ENCODE measurements around the gene BSPRY.
A peak's percentile ranks its signal among the peaks of the same experiment; 100 is the strongest.
"Not testable (repeated sequence)": the region's sequence is repeated elsewhere in the genome, so short reads cannot be mapped to it uniquely, and the experiment has no call there.

The BSPRY gene

DNA sequence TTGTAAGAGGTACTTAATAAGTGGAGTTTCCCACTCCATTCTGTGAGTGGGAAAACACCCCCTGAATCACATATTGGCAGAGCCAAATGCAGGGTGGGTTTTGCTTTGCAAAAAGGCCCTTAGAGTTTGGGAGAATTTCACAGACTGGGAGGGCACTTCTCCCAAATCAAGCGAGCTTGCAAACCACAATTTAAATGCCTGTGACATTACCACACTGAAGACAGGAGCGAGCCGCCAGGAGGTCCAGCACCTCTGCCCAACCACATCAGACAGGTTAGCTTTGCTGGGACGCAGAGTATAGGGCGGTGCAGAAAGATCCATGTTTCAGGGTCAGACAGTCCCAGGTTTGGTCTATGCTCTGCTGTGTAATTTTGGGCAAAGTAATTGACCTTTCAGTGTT, 49.5 kb downstream of the BSPRY start:
- no peak for DNase-seq

DNA sequence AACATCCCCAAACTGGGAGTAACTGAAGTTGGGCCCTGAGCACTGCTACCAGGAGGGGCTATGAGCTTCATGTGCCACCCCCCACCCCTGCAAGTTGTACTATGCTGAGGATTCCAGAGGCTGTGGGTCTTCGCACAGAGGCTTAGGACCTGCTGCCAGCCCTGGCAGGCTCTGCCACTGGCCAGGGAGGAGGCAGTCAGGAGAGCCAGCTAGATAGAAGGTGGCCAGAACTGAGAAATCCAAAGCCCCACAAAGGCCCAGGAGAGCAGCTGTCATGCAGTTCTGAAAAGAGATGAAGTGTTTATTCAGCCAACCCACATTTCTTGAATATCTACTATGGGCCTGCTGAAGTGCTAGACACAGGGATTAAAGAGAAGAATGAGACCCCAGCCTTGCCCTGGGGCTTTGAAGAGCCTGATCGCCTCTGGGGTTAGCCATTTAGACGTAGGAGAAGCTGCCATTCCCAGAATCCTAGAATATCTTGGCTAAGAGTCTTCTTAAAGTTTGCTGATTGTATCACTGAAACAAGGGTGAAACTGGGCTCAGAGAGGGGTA, 50.4 kb downstream of the BSPRY start:
- DNase-seq, result no peak

DNA sequence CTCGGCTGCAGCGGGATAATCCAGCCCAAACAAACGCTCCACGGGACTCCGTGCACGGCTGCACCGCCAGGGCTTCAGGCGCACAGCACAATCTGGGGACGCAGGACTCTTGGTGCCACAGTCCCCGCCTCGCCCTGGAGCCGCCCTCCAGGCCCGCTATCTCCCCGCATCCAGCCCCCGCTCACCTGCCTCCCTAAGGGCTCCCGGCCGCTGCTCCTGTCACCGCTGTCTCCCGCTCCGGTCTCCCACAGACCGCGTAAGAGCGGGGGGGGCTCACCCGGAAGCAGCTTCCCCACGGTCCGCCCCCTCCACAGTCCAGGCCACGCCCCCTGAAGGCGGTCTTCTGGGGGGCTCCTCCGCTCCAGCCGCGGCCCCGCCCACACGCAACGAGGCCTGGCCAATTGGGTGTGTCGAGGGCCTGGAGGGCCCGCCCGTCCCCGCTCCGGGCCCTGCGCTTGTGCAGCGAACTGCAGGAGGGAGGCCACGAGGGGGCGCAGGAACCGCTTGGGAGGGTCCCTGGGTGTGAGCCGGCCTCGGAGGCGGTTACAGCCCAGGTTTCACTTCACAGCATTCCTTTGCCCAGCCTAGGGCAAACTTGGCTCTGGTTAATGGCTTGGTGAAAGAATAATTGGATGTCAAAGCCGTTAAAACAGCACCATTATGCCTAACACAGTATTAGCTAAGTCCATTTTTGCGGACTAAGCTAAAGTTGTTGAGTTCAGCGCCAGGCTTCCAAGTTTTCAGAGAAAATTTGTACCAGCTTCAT, 51.9 kb downstream of the BSPRY start, which contains the start of gene ALAD:
TSS of gene ALAD (minus strand) at position 258 of the 766 bp plus-strand sequence. CDS start 7,725 bp downstream, outside the sequence.
- peak; percentile 96 to 98 for DNase-seq

DNA sequence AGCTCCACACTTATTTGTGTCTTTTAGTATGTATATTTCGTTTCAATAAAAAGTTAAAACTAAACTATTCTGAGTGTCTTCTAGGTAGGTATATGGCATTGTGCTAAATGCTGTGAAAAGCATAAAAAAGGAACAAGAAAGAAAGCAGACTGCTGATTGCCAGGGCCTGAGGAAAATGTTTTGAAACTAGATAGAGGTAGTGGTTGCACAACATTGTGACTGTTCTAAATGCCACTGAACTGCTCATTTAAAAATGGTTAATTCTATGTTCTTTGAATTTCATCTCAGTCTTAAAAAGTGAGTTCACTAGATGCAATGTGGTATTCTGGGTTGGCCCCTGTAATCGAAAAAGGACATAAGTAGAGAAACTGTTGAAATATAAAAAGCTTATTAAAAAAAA, 54.3 kb downstream of the BSPRY start:
- DNase-seq, result no peak

DNA sequence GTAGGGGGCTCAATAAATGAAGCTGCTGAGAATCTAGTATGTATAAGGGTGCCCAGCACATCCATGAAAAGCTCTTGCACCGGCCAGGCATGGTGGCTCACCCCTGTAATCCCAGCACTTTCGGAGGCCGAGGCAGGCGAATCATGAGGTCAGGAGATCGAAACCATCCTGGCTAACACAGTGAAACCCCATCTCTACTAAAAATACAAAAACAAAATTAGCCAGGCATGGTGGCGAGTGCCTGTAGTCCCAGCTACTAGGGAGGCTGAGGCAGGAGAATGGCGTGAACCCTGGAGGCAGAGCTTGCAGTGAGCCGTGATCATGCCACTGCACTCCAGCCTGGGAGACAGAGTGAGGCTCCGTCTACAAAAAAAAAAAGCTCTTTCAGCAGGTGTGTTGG, 57.0 kb downstream of the BSPRY start:
- DNase-seq, result not testable (repeated sequence)

DNA sequence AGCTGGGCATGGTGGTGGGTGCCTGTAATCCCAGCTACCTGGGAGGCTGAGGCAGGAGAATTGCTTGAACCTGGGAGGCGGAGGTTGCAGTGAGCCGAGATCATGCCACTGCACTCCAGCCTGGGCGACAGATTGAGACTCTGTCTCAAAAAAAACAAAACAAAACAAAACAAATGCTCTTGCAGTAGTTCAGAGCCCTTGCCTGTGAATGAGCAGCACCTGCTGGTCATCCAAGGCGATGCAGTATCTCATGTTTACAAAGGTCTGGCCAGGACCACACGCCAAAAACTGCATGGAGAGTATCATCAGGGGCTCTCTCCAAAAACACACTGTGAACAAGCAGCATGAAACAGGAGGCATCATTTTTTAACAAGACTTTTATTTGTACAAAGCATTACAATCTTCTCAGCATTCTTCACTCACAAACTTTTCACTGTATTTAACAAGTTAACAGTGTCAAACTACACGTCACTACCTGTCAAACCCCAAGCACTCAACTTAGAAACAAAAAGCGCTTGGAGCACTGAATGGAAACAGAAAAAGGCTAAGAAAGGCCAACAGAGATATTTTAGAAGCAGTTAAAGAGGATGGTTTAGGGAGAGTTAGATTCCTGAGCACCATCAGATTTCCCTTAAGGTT, 57.7 kb downstream of the BSPRY start:
- peak; percentile 48 to 76 for DNase-seq

DNA sequence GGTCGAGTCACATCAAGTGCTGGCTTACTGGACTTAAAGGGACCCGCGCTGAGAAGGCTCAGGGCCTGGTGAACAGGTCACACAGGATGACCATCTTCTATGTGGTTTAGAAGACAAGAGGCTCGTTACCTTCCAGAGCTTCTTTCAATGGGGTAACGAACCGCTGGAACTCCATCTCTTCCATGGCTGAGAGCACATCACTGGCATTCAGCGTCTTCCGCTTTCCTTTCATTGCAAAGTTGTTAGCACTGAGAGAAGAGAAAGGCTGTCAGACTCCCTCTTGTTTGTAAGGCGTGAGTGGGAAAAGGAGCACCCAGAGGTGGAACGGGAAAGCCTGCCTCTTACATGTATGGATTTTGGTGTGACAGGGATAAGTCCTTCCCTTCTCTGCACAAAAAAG, 60.1 kb downstream of the BSPRY start:
- DNase-seq, result no peak

DNA sequence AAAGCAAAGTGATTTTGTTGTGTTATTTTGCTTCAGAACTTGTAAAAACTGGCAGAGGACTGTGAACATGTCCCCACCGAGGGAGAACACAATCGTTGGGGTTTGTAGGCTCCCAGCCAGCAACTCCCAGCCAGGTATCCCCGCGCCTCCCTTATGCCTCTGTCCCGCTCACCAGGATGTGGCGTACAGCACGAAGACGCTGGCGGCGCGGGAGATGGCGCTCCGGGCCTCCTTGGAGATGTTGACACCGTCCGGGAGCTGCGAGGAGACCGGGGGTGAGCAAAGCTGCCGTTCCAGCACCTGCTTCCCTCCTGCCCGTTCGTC, 60.5 kb downstream of the BSPRY start:
- DNase-seq, result peak in 1 of 2 experiments; percentile 39

DNA sequence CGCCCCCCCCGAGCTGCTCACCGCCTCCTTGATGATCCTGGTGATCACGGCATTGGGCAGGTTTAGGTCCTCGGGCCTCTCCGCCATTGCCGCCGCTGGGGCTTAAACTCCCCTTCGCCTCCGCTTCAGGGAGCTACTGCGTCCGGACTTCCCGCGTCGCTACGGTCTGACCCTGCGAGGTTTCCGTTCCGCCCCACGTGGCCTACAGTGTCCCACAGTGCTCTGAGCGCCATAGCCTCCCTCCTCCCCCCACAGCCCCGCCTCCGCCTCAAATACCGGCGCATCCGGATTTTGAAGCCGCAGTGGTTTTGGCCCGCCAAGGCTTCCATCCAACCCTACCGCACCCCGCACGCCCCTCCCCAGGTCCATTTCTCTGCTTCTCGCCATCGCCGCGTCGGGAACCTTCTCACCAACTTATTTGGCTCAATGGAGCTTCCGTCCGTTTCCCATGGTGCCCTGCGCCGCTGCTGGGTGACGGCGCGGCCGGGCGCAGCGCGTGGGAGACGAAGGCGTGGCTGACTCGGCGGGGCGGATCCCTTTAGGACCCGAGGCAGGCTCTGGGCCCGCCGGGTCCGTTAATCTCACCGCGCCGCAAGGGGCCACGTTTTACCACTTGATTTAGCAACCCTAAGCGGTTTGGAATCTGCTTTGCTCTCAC, 61.0 kb downstream of the BSPRY start, which contains the start of the genes C9orf43 and POLE3:
TSS of gene C9orf43 (plus strand) at position 541 of the 658 bp plus-strand sequence. CDS start 2,747 bp downstream, outside the sequence.
TSS of gene POLE3 (minus strand) at position 469 of the 658 bp plus-strand sequence. CDS start at position 87, 382 bp downstream.
- DNase-seq, result peak; percentile 87 to 98

DNA sequence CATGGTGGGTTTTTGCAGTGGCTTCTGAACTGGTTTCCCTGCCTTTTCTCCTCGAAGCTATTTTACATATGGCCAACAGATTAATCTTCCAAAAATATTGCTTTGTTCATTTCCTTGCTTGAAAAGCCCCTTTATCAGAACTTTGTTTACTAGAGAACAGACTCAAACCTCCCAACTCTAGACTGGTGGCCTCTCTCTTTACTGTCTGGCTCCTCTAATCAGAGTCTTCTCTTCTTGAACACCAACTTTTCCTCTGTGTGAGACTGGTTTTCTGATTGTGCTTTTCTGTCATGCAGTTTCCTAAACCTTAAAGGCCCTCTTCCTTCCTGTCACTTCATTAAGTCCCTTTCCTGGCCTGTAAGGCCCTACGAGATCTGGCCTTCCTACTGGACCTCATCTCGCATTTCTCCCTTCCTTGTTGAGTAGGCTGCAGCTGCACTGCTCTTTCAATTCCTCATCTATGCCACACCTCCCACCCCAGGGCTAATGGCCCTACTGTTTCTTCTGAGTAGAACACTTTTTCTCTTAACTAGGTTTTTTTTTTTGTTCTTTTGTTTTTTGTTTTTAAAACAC, 66.9 kb downstream of the BSPRY start:
- no peak for DNase-seq

DNA sequence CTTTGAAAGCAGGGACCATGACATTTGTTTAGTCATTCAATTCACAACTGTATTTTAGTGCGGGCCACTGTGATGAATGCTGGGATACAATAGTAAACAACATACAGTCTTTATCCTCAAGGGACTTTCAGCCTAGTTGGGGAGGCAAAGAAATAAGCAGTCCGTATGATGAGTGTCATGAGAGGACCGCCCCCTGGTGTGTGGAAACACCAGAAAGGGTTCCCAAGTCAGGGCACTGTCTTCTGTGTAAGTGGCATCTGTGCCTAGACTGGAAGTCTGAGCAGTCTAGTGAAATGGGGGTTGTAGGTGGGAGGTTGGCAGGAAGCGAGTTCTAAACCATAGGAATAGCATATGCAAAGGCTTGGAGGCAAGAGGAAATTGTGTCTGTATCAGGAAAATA, 68.0 kb downstream of the BSPRY start:
- no peak for DNase-seq

Data from SW 1271 (cell line).